ENCODE data around the gene PCA3.

- TF ChIP-seq CTCF (IDR thresholded peaks at IDR 0.05; ENCODE audit: poor library complexity, severe bottlenecking) (no peak), EZH2 (IDR thresholded peaks at IDR 0.05; ENCODE audit: borderline replicate concordance, insufficient read depth, low read length, poor library complexity, severe bottlenecking) (no peak), SMC3 (conservative IDR thresholded peaks at IDR 0.05; ENCODE audit: poor library complexity) (no peak), EP300 (conservative IDR thresholded peaks at IDR 0.05; ENCODE audit: poor library complexity, severe bottlenecking) (no peak), RAD21 (conservative IDR thresholded peaks at IDR 0.05) (no peak), REST (IDR thresholded peaks at IDR 0.05; ENCODE audit: borderline replicate concordance) (no peak), TAF1 (IDR thresholded peaks at IDR 0.05; ENCODE audit: low read depth) (no peak), MXI1 (conservative IDR thresholded peaks at IDR 0.05; ENCODE audit: poor library complexity, severe bottlenecking) (no peak), POLR2AphosphoS5 (IDR thresholded peaks at IDR 0.05) (no peak)
Measured at GRCh38 chr9:76787677-76788076, 23.4 kb downstream of the PCA3 start.
